ENCODE measurements around the gene CDC42BPG.

- TF ChIP-seq TAF1 (IDR thresholded peaks at IDR 0.05; ENCODE audit: low read depth, low read length), result no peak
- TF ChIP-seq, protein P1, sequence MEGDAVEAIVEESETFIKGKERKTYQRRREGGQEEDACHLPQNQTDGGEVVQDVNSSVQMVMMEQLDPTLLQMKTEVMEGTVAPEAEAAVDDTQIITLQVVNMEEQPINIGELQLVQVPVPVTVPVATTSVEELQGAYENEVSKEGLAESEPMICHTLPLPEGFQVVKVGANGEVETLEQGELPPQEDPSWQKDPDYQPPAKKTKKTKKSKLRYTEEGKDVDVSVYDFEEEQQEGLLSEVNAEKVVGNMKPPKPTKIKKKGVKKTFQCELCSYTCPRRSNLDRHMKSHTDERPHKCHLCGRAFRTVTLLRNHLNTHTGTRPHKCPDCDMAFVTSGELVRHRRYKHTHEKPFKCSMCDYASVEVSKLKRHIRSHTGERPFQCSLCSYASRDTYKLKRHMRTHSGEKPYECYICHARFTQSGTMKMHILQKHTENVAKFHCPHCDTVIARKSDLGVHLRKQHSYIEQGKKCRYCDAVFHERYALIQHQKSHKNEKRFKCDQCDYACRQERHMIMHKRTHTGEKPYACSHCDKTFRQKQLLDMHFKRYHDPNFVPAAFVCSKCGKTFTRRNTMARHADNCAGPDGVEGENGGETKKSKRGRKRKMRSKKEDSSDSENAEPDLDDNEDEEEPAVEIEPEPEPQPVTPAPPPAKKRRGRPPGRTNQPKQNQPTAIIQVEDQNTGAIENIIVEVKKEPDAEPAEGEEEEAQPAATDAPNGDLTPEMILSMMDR (IDR thresholded peaks at IDR 0.05; ENCODE audit: control extremely low read depth in 1 of 3, insufficient read depth in 1 of 3, low read depth in 1 of 3, low read length in 3 of 3), result no peak
These were observed 25.9 kb upstream of the CDC42BPG start for GRCh38 chr11:64870176-64870892.
